GM21447 (cell line): Measurements from ENCODE around the gene STC2.

Experiments
- ATAC-seq: cut with Tn5 transposase; IDR thresholded peaks from one replicate; pipeline ENCODE4 v1.9.1; 2021; ENCODE audit not compliant: unreplicated experiment

STC2 gene

DNA sequence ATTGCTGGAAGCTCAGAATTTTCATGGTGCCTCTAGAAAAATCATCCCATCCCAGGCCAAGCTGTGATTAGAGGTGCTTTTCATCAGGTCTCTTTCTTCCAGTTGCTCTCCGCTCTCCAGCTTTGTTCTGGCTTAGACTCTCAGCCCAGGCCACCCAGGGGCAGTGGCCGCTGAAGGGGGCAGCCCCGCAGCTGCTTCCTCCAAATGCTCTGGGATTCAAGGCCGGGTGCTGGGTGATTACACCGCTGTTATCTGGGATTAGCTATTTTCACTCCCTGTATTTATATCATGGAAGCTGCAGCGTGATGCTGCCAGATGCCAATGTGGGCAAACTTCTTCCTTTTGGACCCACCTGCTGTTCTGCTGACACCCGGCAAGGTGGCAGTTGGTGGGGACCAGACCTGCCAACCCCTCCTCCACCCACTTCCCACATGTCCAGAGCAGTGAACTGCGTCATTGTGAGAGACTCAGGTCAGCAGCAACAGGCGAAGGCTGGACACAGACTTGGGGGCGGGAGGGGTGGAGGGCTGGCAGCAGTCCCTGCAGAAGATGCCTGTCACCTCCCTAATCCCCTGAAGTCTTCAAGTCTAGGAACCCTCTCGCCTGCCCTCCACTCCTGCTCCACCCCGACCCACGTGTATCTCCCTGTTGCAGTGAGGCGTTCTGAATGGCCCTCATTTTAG is 59.3 kb downstream of the STC2 start:
- no peak for ATAC-seq

DNA sequence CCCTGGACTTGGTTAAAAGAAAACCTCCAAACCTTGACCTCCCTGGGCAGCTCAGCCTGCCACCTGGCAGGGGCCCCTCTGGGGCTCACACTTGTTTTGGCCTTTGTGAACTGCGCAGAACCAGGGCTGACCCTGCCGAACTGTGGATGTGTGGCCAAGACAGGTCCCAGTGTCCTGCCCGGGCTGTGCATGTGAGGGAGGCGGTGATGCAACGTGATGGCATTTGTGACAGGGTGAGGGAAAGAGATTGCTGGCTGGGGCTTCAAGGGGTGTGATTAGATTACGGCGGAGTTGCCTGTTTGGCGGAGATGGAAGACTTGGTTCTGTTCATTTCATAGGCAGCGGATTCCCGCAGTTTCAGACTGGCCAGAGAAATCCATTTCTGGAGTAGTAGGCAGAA is 62.8 kb downstream of the STC2 start:
- no peak for ATAC-seq
